KMS-11 (cell line): ENCODE results near the gene ELANE.

Experiments used
- H2AFZ ChIP-seq: fragments of 200-600 bp; sonication (generic); 2 replicates; pipeline ENCODE4 v1.6.1; 2016; ENCODE audit warnings: antibody characterized with exemption, mixed run types, low read depth
- H3K27ac ChIP-seq: fragments of 200-600 bp; sonication (generic); 2 replicates; pipeline ENCODE4 v1.6.1; 2016; ENCODE audit warnings: mild to moderate bottlenecking, mixed run types
- H3K27me3 ChIP-seq: fragments of 200-600 bp; sonication (generic); 2 replicates; pipeline ENCODE4 v1.6.1; 2017; ENCODE audit warnings: mild to moderate bottlenecking, low read depth, mixed run types, moderate library complexity; ENCODE audit not compliant: insufficient read depth
- H3K36me3 ChIP-seq: fragments of 200-600 bp; sonication (generic); 2 replicates; pipeline ENCODE4 v1.6.1; 2017; ENCODE audit warnings: mild to moderate bottlenecking, mixed run types; ENCODE audit not compliant: insufficient read depth
- H3K4me1 ChIP-seq: fragments of 200-600 bp; sonication (generic); 2 replicates; pipeline ENCODE4 v1.6.1; 2016; ENCODE audit warnings: mild to moderate bottlenecking, low read depth, mixed run types; ENCODE audit not compliant: poor library complexity, severe bottlenecking
- H3K4me2 ChIP-seq: fragments of 200-600 bp; sonication (generic); 2 replicates; pipeline ENCODE4 v1.7.0; 2016; ENCODE audit warnings: mild to moderate bottlenecking, mixed run types
- H3K4me3 ChIP-seq: fragments of 200-600 bp; sonication (generic); IDR thresholded peaks from 2 replicates; pipeline ENCODE4 v1.6.1; 2017; ENCODE audit warnings: low read depth, low read length, mixed read lengths; ENCODE audit not compliant: insufficient read depth
- H3K79me2 ChIP-seq: fragments of 200-600 bp; sonication (generic); 2 replicates; pipeline ENCODE4 v1.6.1; 2016; ENCODE audit warnings: low read depth, mixed run types; ENCODE audit not compliant: insufficient read depth
- H3K9ac ChIP-seq: fragments of 200-600 bp; sonication (generic); 2 replicates; pipeline ENCODE4 v1.6.1; 2016; ENCODE audit warnings: mild to moderate bottlenecking, mixed run types
- H4K20me1 ChIP-seq: fragments of 200-600 bp; sonication (generic); 2 replicates; pipeline ENCODE4 v1.6.1; 2016; ENCODE audit warnings: mild to moderate bottlenecking, mixed run types; ENCODE audit not compliant: insufficient read depth
- CTCF ChIP-seq: fragments of 200-600 bp; sonication (generic); conservative IDR thresholded peaks from 2 replicates; pipeline ENCODE4 v1.6.1; 2017; ENCODE audit warnings: low read depth, mild to moderate bottlenecking, antibody characterized with exemption, low read length, moderate library complexity, mixed read lengths

Gene ELANE

DNA sequence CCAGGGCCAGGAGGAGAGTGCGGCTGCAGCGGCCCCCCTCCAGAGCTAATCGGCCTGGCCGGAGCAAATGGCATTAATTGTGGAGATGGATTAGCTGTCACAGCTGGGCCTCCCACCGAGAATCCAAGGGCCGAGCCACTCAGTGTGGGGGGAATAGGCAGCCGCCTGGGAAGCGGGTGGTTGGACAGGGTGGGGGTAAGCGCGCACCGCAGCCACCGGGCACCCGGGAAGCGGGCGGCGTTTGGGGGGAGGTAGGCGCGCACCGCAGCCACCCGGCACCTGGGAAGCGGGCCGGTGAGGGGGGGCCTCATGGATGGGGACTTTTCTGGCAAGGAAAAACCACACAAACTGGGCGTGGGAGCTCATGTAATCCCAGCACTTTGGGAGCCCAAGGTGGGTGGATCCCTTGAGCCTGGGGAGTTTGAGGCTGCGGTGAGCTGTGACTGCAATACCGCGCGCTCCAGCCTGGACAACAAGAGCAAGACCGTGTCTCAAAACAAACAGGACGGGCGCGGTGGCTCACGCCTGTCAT is 51.2 kb downstream of the ELANE start:
- no peak overlapping the region for H3K27ac ChIP-seq
- no peaks in the 10 kb centered on the region for H3K36me3 ChIP-seq
- no peak overlapping the region for H2AFZ ChIP-seq
- H3K4me3 ChIP-seq = no peak overlapping the region
- H3K4me1 ChIP-seq = no peaks in the 10 kb centered on the region
- no peaks in the 10 kb centered on the region for H3K27me3 ChIP-seq
- no peak overlapping the region for H3K9ac ChIP-seq
- no peak overlapping the region for H3K4me2 ChIP-seq
- no peak for TF ChIP-seq CTCF
- no peaks in the 10 kb centered on the region for H4K20me1 ChIP-seq
- H3K79me2 ChIP-seq = no peaks in the 10 kb centered on the region

DNA sequence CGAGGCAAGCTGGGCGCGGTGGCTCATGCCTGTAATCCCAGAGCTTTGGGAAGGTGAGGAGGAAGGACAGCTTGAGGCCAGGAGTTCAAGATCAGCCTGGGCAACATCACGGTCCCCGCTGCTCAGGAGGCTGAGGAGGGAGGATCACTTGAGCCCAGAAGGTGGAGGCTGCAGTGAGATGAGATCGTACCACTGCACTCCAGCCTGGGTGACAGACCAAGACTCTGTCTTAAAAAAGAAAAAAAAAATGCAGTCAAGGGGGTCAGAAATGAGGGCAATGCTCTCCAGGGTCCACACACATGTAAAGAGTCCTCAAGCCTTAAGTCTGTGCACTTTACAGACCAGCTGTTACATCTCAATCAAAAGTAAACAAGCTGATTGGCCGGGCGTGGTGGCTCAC is 52.4 kb downstream of the ELANE start:
- Histone ChIP-seq H3K9ac (no peak overlapping the region), H3K36me3 (no peaks in the 10 kb centered on the region), H3K79me2 (no peaks in the 10 kb centered on the region), H3K4me2 (no peak overlapping the region), H2AFZ (no peak overlapping the region), H4K20me1 (no peaks in the 10 kb centered on the region), H3K27me3 (no peaks in the 10 kb centered on the region), H3K4me1 (no peaks in the 10 kb centered on the region), H3K4me3 (no peak overlapping the region), H3K27ac (no peak overlapping the region)
- no peak for TF ChIP-seq CTCF
